WTC11 (cell line): ENCODE data around the gene RAB11FIP3. TPM values are rescaled to one million over a fixed set of nuclear protein-coding genes. Genes with fewer than 3 reads are reported as not detected.
A peak's percentile ranks its signal among the peaks of the same experiment; 100 is the strongest.

Source experiments
- ATAC-seq: fragments of 200-7000 bp; cut with Tn5 transposase; 2 replicates; pipeline ENCODE4 v1.10.0; 2021; ENCODE audit warnings: mild to moderate bottlenecking, moderate library complexity
- CTCF ChIA-PET: fragments of 300-600 bp; sonication (Branson Sonifier 250); formaldehyde crosslinking; loops from one replicate; lab custom pipeline; 2021; ENCODE audit warnings: antibody characterized with exemption; lab: Charles Lee
- POLR2A ChIA-PET: fragments of 350-600 bp; sonication (Branson Sonifier 250); formaldehyde crosslinking; loops from one replicate; lab custom pipeline; 2021; ENCODE audit warnings: antibody characterized with exemption; lab: Charles Lee
- DNase-seq: peaks from one replicate; pipeline ENCODE4 v3.0.0; 2021; ENCODE audit warnings: low spot score
- H3K27ac Mint-ChIP-seq: 2 replicates; pipeline ENCODE4 v1.8.0; 2021; ENCODE audit warnings: mixed read lengths
- H3K27me3 Mint-ChIP-seq: 2 replicates; pipeline ENCODE4 v1.8.0; 2021; ENCODE audit warnings: low read depth, mild to moderate bottlenecking, moderate library complexity, mixed read lengths
- H3K36me3 Mint-ChIP-seq: 2 replicates; pipeline ENCODE4 v1.8.0; 2021; ENCODE audit warnings: mixed read lengths
- H3K4me1 Mint-ChIP-seq: 2 replicates; pipeline ENCODE4 v1.8.0; 2022; ENCODE audit warnings: mixed read lengths
- H3K4me3 Mint-ChIP-seq: 2 replicates; pipeline ENCODE4 v1.8.0; 2021; ENCODE audit warnings: mild to moderate bottlenecking, moderate library complexity, mixed read lengths
- H3K9me3 Mint-ChIP-seq: 2 replicates; pipeline ENCODE4 v1.8.0; 2021; ENCODE audit warnings: mixed read lengths
- AR ChIP-seq: fragments of 250-450 bp; sonication (Bioruptor Pico); IDR thresholded peaks from 2 replicates; pipeline ENCODE4 v1.9.0; 2021; ENCODE audit warnings: mild to moderate bottlenecking
- ATF1 ChIP-seq: sonication (generic); formaldehyde crosslinking; IDR thresholded peaks from 2 replicates; pipeline ENCODE4 v1.8.1; 2023; ENCODE audit warnings: mild to moderate bottlenecking, moderate library complexity, missing genetic modification reagents
- ATF6 ChIP-seq: sonication (generic); formaldehyde crosslinking; IDR thresholded peaks from 2 replicates; pipeline ENCODE4 v1.8.1; 2023; ENCODE audit warnings: mild to moderate bottlenecking, missing genetic modification reagents
- CBFB ChIP-seq: sonication (generic); formaldehyde crosslinking; IDR thresholded peaks from 2 replicates; pipeline ENCODE4 v1.8.1; 2022; ENCODE audit warnings: mild to moderate bottlenecking, low read depth, missing genetic modification reagents
- EMX1 ChIP-seq: fragments of 250-450 bp; sonication (Bioruptor Pico); IDR thresholded peaks from 2 replicates; pipeline ENCODE4 v1.8.0; 2021; ENCODE audit warnings: mild to moderate bottlenecking
- FOXP1 ChIP-seq: sonication (generic); formaldehyde crosslinking; IDR thresholded peaks from 2 replicates; pipeline ENCODE4 v1.8.0; 2022; ENCODE audit warnings: missing genetic modification reagents, mild to moderate bottlenecking, moderate library complexity, borderline replicate concordance
- IRF2 ChIP-seq: sonication (generic); formaldehyde crosslinking; IDR thresholded peaks from 2 replicates; pipeline ENCODE4 v1.8.0; 2022; ENCODE audit warnings: low read depth, missing genetic modification reagents, borderline replicate concordance
- NR2C2 ChIP-seq: sonication (generic); formaldehyde crosslinking; IDR thresholded peaks from 2 replicates; pipeline ENCODE4 v1.8.0; 2022; ENCODE audit warnings: mild to moderate bottlenecking, missing genetic modification reagents
- PRDM15 ChIP-seq: sonication (generic); formaldehyde crosslinking; IDR thresholded peaks from 2 replicates; pipeline ENCODE4 v1.8.0; 2022; ENCODE audit warnings: missing genetic modification reagents
- SOX15 ChIP-seq: fragments of 250-450 bp; sonication (Bioruptor Pico); IDR thresholded peaks from 2 replicates; pipeline ENCODE4 v1.9.0; 2021; ENCODE audit warnings: mild to moderate bottlenecking
- SP1 ChIP-seq: sonication (generic); formaldehyde crosslinking; conservative IDR thresholded peaks from 2 replicates; pipeline ENCODE4 v1.8.1; 2022; ENCODE audit warnings: missing genetic modification reagents
- ZBTB21 ChIP-seq: sonication (generic); formaldehyde crosslinking; IDR thresholded peaks from 2 replicates; pipeline ENCODE4 v1.8.1; 2023; ENCODE audit warnings: mild to moderate bottlenecking, missing genetic modification reagents, borderline replicate concordance
- ZMAT4 ChIP-seq: fragments of 250-450 bp; sonication (Bioruptor Pico); IDR thresholded peaks from 2 replicates; pipeline ENCODE4 v1.9.0; 2021; ENCODE audit warnings: mild to moderate bottlenecking
- ZNF219 ChIP-seq: sonication (generic); formaldehyde crosslinking; IDR thresholded peaks from 2 replicates; pipeline ENCODE4 v1.8.0; 2023; ENCODE audit warnings: missing genetic modification reagents, mild to moderate bottlenecking, borderline replicate concordance
- total RNA-seq: library from RNA; stranded (reverse); gene quantifications from 3 replicates; pipeline ENCODE4 v1.2.3, GENCODE V29; 2021
- TF ChIP-seq, protein P1 (sequence below): sonication (generic); formaldehyde crosslinking; IDR thresholded peaks from 2 replicates; pipeline ENCODE4 v1.8.0; 2022; ENCODE audit warnings: mild to moderate bottlenecking, missing genetic modification reagents
- TF ChIP-seq, protein P2 (sequence below): sonication (generic); formaldehyde crosslinking; conservative IDR thresholded peaks from 2 replicates; pipeline ENCODE4 v1.8.1; 2022; ENCODE audit warnings: mild to moderate bottlenecking, missing genetic modification reagents
- TF ChIP-seq, protein P3 (sequence below): fragments of 250-450 bp; sonication (Bioruptor Pico); IDR thresholded peaks from 2 replicates; pipeline ENCODE4 v1.9.0; 2021; ENCODE audit warnings: mild to moderate bottlenecking, borderline replicate concordance
- TF ChIP-seq, protein P4 (sequence below): sonication (generic); formaldehyde crosslinking; IDR thresholded peaks from 2 replicates; pipeline ENCODE4 v1.8.1; 2022; ENCODE audit warnings: mild to moderate bottlenecking, moderate library complexity, missing genetic modification reagents
- TF ChIP-seq, protein P5 (sequence below): sonication (generic); formaldehyde crosslinking; IDR thresholded peaks from 2 replicates; pipeline ENCODE4 v1.8.1; 2023; ENCODE audit warnings: mild to moderate bottlenecking, moderate library complexity, missing genetic modification reagents

The RAB11FIP3 gene
- total RNA-seq, 1 experiment from 2014 or later: 38.6 TPM

DNA sequence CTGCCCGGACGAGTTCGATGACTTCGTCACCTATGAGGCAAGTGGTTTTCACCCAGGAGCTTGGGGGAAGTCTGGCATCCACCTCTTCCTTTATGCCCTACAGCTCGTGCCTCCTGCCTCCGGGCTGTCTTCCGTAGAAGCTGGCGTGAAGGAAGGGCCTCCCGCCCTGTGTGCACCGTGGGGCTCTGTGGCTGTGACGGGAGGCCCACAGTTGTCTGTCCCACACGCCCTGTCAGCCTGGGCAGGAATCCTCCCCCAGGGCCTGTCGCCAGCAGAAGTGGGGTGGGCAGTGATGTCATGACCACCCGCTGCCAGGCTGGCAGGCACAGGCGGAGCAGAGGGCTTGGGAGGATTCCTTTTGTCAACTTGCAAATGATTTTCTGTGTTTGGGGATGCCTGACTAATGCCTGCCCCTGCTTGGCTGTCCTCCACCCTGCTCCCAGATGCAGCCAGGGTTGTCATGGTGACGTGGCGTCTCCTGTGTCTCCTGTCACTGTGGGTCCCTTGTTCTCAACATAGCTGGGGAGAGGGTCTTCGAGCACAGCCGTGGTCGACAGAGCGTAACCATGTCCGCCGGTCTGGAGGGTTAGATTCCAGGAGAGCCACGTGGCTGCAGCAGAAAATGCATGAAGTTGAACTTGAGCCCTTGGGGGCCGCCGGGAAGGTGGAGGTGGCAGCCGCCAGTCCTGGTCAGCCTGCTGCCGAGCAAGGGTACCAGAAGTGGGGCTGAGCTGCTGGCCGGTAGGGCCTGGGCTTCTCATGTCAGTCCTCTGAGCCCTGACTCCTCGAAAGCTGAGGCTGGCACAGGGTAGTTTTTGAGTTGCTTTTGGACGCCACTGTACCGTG is 46.1 kb downstream of the RAB11FIP3 start:
- H3K4me3 Mint-ChIP-seq: peak overlapping the region; percentile 16; the same call in 1 of the 2 replicates
- ATAC-seq: peak; percentile 87
- peak overlapping the region; percentile 94 for H3K27ac Mint-ChIP-seq
- POLR2A ChIA-PET: no interaction called here
- CTCF ChIA-PET: interaction anchor here (0.6 to 2.5 kb wide), 4 partner anchors 16 to 85 kb away, joined by 3 to 14 read pairs (median 4); no protein-coding TSS in a partner anchor
- peaks cover 45% of the 10 kb centered on the region for H3K4me1 Mint-ChIP-seq
- H3K27me3 Mint-ChIP-seq: no peaks in the 10 kb centered on the region
- H3K36me3 Mint-ChIP-seq: no peaks in the 10 kb centered on the region
- peak; percentile 68 for DNase-seq
- H3K9me3 Mint-ChIP-seq: no peaks in the 10 kb centered on the region
- TF ChIP-seq AR (CRISPR knock-in tag): no peak
- no peak for TF ChIP-seq IRF2 (CRISPR knock-in tag)
- TF ChIP-seq, protein P1, sequence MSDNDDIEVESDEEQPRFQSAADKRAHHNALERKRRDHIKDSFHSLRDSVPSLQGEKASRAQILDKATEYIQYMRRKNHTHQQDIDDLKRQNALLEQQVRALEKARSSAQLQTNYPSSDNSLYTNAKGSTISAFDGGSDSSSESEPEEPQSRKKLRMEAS (CRISPR knock-in tag): peak; percentile 31; the same call in 1 of the 2 replicates
- TF ChIP-seq FOXP1: peak; percentile 60; the same call in 1 of the 2 replicates
- TF ChIP-seq ATF1: no peak
- TF ChIP-seq CBFB (CRISPR knock-in tag): no peak
- TF ChIP-seq, protein P2, sequence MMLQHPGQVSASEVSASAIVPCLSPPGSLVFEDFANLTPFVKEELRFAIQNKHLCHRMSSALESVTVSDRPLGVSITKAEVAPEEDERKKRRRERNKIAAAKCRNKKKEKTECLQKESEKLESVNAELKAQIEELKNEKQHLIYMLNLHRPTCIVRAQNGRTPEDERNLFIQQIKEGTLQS (CRISPR knock-in tag): no peak
- no peak for TF ChIP-seq ZMAT4 (CRISPR knock-in tag)
- no peak for TF ChIP-seq ZNF219 (CRISPR knock-in tag)
- TF ChIP-seq, protein P3, sequence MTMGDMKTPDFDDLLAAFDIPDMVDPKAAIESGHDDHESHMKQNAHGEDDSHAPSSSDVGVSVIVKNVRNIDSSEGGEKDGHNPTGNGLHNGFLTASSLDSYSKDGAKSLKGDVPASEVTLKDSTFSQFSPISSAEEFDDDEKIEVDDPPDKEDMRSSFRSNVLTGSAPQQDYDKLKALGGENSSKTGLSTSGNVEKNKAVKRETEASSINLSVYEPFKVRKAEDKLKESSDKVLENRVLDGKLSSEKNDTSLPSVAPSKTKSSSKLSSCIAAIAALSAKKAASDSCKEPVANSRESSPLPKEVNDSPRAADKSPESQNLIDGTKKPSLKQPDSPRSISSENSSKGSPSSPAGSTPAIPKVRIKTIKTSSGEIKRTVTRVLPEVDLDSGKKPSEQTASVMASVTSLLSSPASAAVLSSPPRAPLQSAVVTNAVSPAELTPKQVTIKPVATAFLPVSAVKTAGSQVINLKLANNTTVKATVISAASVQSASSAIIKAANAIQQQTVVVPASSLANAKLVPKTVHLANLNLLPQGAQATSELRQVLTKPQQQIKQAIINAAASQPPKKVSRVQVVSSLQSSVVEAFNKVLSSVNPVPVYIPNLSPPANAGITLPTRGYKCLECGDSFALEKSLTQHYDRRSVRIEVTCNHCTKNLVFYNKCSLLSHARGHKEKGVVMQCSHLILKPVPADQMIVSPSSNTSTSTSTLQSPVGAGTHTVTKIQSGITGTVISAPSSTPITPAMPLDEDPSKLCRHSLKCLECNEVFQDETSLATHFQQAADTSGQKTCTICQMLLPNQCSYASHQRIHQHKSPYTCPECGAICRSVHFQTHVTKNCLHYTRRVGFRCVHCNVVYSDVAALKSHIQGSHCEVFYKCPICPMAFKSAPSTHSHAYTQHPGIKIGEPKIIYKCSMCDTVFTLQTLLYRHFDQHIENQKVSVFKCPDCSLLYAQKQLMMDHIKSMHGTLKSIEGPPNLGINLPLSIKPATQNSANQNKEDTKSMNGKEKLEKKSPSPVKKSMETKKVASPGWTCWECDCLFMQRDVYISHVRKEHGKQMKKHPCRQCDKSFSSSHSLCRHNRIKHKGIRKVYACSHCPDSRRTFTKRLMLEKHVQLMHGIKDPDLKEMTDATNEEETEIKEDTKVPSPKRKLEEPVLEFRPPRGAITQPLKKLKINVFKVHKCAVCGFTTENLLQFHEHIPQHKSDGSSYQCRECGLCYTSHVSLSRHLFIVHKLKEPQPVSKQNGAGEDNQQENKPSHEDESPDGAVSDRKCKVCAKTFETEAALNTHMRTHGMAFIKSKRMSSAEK (CRISPR knock-in tag): no peak
- TF ChIP-seq, protein P4, sequence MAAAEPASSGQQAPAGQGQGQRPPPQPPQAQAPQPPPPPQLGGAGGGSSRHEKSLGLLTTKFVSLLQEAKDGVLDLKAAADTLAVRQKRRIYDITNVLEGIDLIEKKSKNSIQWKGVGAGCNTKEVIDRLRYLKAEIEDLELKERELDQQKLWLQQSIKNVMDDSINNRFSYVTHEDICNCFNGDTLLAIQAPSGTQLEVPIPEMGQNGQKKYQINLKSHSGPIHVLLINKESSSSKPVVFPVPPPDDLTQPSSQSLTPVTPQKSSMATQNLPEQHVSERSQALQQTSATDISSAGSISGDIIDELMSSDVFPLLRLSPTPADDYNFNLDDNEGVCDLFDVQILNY (CRISPR knock-in tag): 0 out of 2 replicates have a peak, but pooled peaks have one; percentile 20
- no peak for TF ChIP-seq SP1 (CRISPR knock-in tag)
- TF ChIP-seq SOX15 (CRISPR knock-in tag): no peak
- TF ChIP-seq NR2C2 (CRISPR knock-in tag): no peak
- TF ChIP-seq, protein P5, sequence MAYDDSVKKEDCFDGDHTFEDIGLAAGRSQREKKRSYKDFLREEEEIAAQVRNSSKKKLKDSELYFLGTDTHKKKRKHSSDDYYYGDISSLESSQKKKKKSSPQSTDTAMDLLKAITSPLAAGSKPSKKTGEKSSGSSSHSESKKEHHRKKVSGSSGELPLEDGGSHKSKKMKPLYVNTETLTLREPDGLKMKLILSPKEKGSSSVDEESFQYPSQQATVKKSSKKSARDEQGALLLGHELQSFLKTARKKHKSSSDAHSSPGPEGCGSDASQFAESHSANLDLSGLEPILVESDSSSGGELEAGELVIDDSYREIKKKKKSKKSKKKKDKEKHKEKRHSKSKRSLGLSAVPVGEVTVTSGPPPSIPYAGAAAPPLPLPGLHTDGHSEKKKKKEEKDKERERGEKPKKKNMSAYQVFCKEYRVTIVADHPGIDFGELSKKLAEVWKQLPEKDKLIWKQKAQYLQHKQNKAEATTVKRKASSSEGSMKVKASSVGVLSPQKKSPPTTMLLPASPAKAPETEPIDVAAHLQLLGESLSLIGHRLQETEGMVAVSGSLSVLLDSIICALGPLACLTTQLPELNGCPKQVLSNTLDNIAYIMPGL: no peak
- TF ChIP-seq EMX1 (CRISPR knock-in tag): no peak
- peak; percentile 32; the same call in 1 of the 2 replicates for TF ChIP-seq PRDM15 (CRISPR knock-in tag)
- no peak for TF ChIP-seq ATF6 (CRISPR knock-in tag)
- TF ChIP-seq ZBTB21 (CRISPR knock-in tag): peak; percentile 83
